ENCODE measurements around the gene PRR7. TPM values are rescaled to one million over a fixed set of nuclear protein-coding genes. Genes with fewer than 3 reads are reported as not detected.

PRR7 gene
- total RNA-seq, 1 experiment from 2014 or later, result 39.2 TPM

- no peak overlapping the region; the same call in 1 of the 2 replicates for H3K27ac ChIP-seq (ENCODE audit: low read length)
- peaks cover 3% of the 10 kb centered on the region; the same call in 1 of the 2 replicates for H3K36me3 ChIP-seq (ENCODE audit: control insufficient read depth, insufficient read depth, low read length)
- peaks cover 56% of the 10 kb centered on the region for H3K4me1 ChIP-seq (ENCODE audit: control insufficient read depth, insufficient read depth, low read length)
- H3K27me3 ChIP-seq (ENCODE audit: control insufficient read depth, insufficient read depth, low read length), result no peaks in the 10 kb centered on the region
- no peaks in the 10 kb centered on the region for H3K9me3 ChIP-seq (ENCODE audit: control insufficient read depth, insufficient read depth, low read depth, low read length)
- no peak for DNase-seq (ENCODE audit: low read depth, low spot score)
- H3K4me3 ChIP-seq (ENCODE audit: low read depth in 2 of 2, low read length in 2 of 2), result no peak overlapping the region
- POLR2A ChIA-PET, result interaction anchor here (0.5 kb wide), 1 partner anchor 27 kb away, joined by 4 read pairs; the partner anchor contains the start of gene GRK6
- BruUV-seq (replicated peaks), result no TSS peak
- TF ChIP-seq TCF7L2 (IDR thresholded peaks at IDR 0.05; ENCODE audit: low read depth, low read length), result no peak
- no peak for TF ChIP-seq POLR2AphosphoS5 (IDR thresholded peaks at IDR 0.05; ENCODE audit: low read depth, low read length)
- TF ChIP-seq, protein P1, sequence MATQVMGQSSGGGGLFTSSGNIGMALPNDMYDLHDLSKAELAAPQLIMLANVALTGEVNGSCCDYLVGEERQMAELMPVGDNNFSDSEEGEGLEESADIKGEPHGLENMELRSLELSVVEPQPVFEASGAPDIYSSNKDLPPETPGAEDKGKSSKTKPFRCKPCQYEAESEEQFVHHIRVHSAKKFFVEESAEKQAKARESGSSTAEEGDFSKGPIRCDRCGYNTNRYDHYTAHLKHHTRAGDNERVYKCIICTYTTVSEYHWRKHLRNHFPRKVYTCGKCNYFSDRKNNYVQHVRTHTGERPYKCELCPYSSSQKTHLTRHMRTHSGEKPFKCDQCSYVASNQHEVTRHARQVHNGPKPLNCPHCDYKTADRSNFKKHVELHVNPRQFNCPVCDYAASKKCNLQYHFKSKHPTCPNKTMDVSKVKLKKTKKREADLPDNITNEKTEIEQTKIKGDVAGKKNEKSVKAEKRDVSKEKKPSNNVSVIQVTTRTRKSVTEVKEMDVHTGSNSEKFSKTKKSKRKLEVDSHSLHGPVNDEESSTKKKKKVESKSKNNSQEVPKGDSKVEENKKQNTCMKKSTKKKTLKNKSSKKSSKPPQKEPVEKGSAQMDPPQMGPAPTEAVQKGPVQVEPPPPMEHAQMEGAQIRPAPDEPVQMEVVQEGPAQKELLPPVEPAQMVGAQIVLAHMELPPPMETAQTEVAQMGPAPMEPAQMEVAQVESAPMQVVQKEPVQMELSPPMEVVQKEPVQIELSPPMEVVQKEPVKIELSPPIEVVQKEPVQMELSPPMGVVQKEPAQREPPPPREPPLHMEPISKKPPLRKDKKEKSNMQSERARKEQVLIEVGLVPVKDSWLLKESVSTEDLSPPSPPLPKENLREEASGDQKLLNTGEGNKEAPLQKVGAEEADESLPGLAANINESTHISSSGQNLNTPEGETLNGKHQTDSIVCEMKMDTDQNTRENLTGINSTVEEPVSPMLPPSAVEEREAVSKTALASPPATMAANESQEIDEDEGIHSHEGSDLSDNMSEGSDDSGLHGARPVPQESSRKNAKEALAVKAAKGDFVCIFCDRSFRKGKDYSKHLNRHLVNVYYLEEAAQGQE (IDR thresholded peaks at IDR 0.05; ENCODE audit: insufficient read depth in 1 of 2, low read depth in 2 of 2, low read length in 1 of 2), result no peak
- TF ChIP-seq SIN3A (IDR thresholded peaks at IDR 0.05; ENCODE audit: borderline replicate concordance, insufficient read depth, low read depth, low read length), result no peak
- TF ChIP-seq, protein P2, sequence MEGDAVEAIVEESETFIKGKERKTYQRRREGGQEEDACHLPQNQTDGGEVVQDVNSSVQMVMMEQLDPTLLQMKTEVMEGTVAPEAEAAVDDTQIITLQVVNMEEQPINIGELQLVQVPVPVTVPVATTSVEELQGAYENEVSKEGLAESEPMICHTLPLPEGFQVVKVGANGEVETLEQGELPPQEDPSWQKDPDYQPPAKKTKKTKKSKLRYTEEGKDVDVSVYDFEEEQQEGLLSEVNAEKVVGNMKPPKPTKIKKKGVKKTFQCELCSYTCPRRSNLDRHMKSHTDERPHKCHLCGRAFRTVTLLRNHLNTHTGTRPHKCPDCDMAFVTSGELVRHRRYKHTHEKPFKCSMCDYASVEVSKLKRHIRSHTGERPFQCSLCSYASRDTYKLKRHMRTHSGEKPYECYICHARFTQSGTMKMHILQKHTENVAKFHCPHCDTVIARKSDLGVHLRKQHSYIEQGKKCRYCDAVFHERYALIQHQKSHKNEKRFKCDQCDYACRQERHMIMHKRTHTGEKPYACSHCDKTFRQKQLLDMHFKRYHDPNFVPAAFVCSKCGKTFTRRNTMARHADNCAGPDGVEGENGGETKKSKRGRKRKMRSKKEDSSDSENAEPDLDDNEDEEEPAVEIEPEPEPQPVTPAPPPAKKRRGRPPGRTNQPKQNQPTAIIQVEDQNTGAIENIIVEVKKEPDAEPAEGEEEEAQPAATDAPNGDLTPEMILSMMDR (IDR thresholded peaks at IDR 0.05), result no peak
- intact Hi-C loops (cut with micrococcal nuclease; ENCODE audit: unreplicated experiment) (loop anchor here (10.0 kb wide), 1 partner anchor 138 kb away; the partner anchor contains the start of gene MXD3), in situ Hi-C loops (cut with HindIII; ENCODE audit: low pct_unique_long_range_greater_than_20kb, low sequenced_read_pairs) (no loop called here)
- CTCF ChIA-PET, result interaction anchor here (0.5 to 3.3 kb wide), 4 partner anchors 13 to 87 kb away, joined by 3 to 29 read pairs (median 5); no protein-coding TSS in a partner anchor
- ATAC-seq, result no peak
Measured at GRCh38 chr5:177452688-177453638, 6.3 kb downstream of the PRR7 start.

DNA sequence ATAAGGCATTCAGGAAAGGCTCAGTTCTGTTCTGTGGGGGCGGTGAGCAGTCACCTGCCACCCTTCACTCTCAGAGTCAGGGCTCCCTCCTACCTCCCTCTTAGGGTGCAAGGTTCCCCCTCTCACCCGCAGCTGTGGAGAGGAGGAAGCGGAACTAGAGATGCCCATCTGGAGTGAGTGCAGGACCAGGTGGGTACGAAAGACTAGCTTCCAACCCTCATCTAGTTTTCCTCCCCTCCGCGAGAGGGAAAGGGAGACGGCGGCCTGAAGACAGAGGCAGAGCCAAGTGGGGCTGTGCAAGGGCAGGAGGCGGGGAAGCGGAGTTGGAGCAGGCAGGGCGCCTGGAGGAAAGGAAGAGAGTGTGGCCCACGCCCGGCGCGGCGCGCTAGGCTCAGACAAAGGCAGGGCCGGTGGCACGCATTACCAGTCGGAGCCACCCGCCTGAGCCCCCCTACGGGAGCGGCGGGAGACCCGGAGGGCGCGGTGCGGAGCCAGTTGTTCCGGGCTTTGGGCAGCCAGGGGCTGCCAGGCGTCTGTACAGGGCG is 7.3 kb downstream of the PRR7 start:
- Histone ChIP-seq H3K9me3 (ENCODE audit: control insufficient read depth, insufficient read depth, low read depth, low read length) (no peaks in the 10 kb centered on the region), H3K4me1 (ENCODE audit: control insufficient read depth, insufficient read depth, low read length) (peaks cover 47% of the 10 kb centered on the region), H3K27me3 (ENCODE audit: control insufficient read depth, insufficient read depth, low read length) (no peaks in the 10 kb centered on the region), H3K4me3 (ENCODE audit: low read depth in 2 of 2, low read length in 2 of 2) (peak overlapping the region; percentile 50 to 61), H3K27ac (ENCODE audit: low read length) (peak overlapping the region; percentile 78), H3K36me3 (ENCODE audit: control insufficient read depth, insufficient read depth, low read length) (peaks cover 3% of the 10 kb centered on the region; the same call in 1 of the 2 replicates)
- TF ChIP-seq SIN3A (IDR thresholded peaks at IDR 0.05; ENCODE audit: borderline replicate concordance, insufficient read depth, low read depth, low read length), result no peak
- TF ChIP-seq, protein P2 (IDR thresholded peaks at IDR 0.05), result no peak
- TF ChIP-seq POLR2AphosphoS5 (IDR thresholded peaks at IDR 0.05; ENCODE audit: low read depth, low read length), result no peak
- TF ChIP-seq TCF7L2 (IDR thresholded peaks at IDR 0.05; ENCODE audit: low read depth, low read length), result no peak
- TF ChIP-seq, protein P1 (IDR thresholded peaks at IDR 0.05; ENCODE audit: insufficient read depth in 1 of 2, low read depth in 2 of 2, low read length in 1 of 2), result no peak
- ATAC-seq (peak; percentile 18), DNase-seq (ENCODE audit: low read depth, low spot score) (no peak)
- intact Hi-C loops (cut with micrococcal nuclease; ENCODE audit: unreplicated experiment) (loop anchor here (10.0 kb wide), 1 partner anchor 139 kb away; the partner anchor contains the start of gene MXD3), in situ Hi-C loops (cut with HindIII; ENCODE audit: low pct_unique_long_range_greater_than_20kb, low sequenced_read_pairs) (no loop called here)
- ChIA-PET CTCF (interaction anchor here (0.7 to 3.3 kb wide), 7 partner anchors 14 to 128 kb away, joined by 3 to 29 read pairs (median 6); partner anchors contain the start of gene GRK6), POLR2A (interaction anchor here (0.6 to 0.7 kb wide), 2 partner anchors 75 to 101 kb away, joined by 4 to 6 read pairs; no protein-coding TSS in a partner anchor)
- BruUV-seq (replicated peaks), result no TSS peak

All from Panc1 (cell line).